ENCODE measurements around the gene INKA2. TPM values are rescaled to one million over a fixed set of nuclear protein-coding genes. Genes with fewer than 3 reads are reported as not detected.

Gene INKA2
- total RNA-seq = 13.7 TPM
- long read RNA-seq, full-length matches to known transcripts = 6 of 11 reads
- long read RNA-seq, partial matches to known transcripts = 0 of 11 reads
- long read RNA-seq, other reads (novel, unspliced or antisense) = 5 of 11 reads

DNA sequence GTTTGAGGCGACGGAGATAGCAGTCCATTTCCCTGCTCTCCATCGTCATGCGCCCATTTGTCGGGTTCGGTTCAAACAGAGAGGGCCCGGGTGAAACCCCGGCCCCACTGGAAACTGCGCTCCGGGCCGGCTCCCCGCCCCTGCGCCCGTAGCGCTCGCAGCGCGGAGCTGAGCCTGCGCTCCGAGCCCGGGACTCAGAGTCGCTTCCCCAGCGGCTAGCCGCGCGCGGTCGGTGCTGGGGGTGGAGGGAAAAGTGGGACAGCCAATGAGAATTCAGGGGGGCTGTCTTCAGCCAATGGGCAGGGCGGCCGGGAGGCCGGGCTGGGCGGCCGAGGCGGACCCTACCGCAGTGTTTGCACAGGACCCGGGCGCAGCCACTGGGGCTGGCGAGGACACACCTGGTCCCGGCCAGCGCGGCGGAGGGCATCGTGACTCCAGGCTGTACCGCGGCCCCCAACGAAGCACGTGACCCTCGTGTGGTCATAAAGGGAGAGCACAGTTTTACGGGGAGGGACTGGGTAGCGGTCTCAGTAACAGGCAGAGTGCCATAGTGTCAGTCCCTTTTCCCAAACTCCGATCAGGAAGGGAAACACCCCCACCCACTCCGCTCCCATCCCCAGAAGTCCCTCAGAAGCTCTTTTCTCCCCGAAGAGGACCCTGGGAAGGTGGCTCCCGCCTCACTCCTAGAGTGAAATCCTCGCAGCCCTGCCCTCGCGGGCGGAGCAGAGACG, at the start of gene INKA2:
Gene INKA2 (minus strand): TSS at position 202 of the 731 bp plus-strand sequence. CDS start 153 bp downstream, at position 49.
- peak; percentile 98 for DNase-seq (ENCODE audit: low spot score)
- intact Hi-C loops (cut with DNase I) = loop anchor here (1.0 to 5.0 kb wide), 4 partner anchors 16 to 232 kb away; partner anchors contain the start of gene DDX20

DNA sequence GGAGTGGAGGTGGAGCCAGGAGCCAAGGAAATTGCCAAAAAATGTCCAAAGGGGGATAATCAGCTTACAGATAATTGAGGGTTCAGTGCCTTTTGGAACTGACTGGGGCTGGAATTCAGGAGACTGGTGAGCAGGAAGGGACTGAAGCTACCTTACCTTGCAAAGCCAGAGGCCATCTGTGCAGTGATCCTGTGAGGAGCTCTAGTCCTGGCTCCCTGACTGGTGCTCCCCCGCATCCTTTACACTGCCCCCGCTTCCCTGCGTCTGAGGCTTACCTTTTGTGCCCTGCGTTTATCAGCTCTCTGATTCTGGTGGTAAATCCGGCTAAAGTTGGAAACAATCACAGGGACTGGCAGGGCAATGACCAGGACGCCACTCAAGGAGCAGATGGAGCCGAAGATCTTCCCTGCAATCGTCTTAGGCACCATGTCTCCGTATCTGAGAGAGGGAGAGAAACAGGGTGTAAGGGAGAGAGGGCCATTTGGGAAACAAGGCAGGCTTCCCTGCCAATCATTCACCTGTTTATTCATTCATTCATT, 47.5 kb upstream of the INKA2 start:
- DNase-seq (ENCODE audit: low spot score) = no peak
- intact Hi-C loops (cut with DNase I) = no loop called here

DNA sequence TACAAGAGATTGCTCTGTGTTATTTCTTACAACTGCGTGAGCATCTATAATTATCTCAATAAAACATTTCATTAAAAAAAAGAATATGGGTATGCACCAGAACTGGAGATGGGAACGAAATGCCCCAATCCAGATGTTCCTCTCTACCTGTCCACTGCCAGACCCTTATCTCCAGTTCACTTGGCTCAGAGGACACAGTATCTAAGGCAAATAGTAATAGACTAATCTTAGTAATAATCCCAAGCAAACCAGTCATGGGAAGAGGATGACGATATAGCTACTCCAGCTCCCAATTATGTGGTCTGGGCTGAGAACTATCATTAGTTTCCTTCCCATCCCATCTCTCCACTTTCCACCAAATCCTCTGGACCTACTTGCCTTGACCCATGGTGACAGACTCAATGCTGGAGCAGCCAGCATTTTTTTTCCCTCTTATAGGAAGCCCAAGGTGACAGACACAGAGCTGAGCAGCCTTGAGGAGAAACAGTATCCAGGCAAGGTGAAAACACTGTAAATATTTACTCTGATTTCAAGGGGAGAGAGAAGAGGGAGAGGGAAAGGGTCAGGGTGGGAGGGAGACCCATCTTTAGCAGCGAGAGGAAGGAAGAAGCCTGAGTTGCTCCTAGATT, 45.2 kb upstream of the INKA2 start:
- intact Hi-C loops (cut with DNase I) = no loop called here
- DNase-seq (ENCODE audit: low spot score) = no peak

DNA sequence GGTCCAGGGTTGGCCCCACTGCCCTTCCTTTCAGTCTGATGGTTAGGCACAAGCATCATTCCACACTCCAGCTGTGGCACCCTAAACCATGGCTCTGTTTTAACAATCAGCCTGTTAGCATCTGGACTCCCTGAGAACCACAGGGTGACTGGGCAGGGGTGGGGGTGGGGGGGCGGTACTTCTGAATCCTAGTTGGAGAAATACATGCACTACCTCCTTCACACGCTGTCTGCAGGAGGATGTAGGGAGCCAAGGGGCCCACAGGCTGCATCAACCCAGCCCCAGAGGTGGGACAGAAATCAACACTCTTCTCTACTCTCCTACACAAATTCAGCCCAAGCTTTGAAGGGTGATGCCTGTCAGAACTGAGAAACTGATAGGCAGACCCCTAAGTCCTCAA, 40.4 kb upstream of the INKA2 start:
- intact Hi-C loops (cut with DNase I) = no loop called here
- no peak for DNase-seq (ENCODE audit: low spot score)

DNA sequence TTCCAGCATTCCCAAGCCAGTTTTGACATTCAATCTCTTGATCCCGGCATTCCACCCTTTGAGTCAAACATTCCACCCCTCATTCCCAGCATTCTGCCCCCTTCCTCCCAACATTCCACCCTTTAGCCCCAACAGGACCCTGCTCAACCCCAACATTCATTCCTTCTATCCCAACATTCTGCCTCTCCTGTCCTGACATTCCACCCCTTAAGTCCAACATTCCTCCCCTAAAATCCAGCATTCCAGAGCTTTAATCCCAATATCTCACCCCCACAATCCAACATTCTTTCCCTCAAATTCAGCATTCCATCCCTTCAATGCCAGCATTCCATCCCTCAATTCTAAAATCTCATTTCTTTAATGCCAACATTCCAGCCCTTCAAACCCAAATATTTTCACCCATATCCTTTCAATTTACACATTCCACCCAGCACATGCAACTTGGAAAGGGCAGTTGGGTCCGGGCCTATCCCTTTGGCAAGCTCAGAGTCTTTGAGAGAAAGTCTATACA, 39.4 kb upstream of the INKA2 start:
- DNase-seq (ENCODE audit: low spot score) = no peak
- intact Hi-C loops (cut with DNase I) = no loop called here

DNA sequence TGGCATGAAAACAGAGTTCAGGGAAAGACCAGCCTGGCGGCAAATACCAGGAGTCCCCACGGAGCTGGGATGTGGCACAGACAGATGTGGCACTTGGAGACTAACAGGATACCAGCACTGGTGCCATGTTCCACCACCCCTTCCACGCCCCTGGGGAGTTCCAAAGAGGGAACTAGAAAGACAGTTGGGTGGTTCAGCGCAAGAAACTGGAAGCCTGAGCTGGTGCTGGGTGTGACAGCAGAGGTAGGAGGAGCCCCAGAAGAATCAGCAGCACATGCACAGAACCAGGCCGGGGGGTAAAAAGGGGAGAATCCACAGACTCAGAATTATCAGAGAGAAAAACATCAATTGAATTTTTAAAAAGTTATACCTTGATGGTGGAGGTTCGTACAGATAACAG, 38.9 kb upstream of the INKA2 start:
- intact Hi-C loops (cut with DNase I) = no loop called here

DNA sequence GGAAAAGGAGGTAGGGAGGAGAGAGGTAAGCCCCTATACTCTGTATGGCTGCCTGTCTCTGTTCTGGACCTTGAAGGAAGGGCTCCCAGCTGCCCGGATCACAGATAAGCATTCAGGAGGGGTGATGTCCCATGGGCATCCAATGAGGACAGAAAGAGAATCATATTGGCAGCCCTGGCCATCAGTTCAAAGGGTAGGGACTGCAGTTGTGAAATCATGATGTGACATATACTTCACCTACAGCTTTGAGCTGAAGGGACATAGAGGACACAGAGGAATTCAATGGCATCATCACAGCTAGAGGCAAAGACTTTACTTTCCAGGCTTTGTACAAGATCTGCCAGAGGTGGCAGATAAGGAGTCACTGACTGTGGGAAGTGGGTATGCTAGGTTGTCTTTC, 38.1 kb upstream of the INKA2 start:
- intact Hi-C loops (cut with DNase I) = no loop called here
- DNase-seq (ENCODE audit: low spot score) = no peak

More for the DNA sequence above, 38.9 kb upstream of the INKA2 start:
- DNase-seq (ENCODE audit: low spot score) = no peak

DNA sequence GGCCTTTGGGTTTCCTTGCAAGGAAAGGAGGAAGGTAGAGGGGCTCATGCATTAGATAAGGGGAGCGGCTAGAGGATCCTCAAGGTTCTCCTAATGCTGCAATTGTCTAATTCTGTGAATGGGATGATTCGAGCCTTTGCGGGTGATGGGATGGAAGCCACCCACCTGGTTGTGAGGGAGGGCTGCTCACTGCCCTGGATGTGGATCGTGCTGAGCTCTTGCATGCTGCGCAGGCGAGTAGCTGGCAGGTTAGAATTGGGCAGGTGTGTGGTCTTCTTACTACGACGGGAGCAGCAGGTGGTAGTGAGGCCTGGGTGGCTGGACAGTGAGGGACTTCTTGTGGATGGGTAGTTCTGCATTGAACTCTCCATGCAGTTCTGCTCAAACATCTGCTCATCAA, 37.7 kb upstream of the INKA2 start:
- intact Hi-C loops (cut with DNase I) = no loop called here
- DNase-seq (ENCODE audit: low spot score) = no peak

DNA sequence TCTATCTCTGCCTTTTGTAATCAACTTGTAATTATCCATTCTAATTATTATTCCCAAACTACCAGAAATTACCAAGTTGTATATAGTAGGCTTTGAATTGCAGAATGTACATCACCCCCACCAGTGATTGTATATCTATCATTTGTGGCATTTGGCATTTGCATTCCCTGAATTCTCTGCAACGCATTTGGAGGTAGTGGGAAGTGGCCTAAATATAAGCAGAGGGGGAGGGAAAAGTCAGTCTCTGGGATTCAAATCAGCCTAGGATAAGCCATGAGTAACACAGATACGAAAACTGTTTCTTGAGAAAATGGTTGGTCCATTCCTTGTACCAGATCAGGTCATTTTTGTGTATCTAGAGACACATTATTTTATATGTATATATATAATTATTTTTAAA, 37.2 kb upstream of the INKA2 start:
- no peak for DNase-seq (ENCODE audit: low spot score)
- intact Hi-C loops (cut with DNase I) = no loop called here

DNA sequence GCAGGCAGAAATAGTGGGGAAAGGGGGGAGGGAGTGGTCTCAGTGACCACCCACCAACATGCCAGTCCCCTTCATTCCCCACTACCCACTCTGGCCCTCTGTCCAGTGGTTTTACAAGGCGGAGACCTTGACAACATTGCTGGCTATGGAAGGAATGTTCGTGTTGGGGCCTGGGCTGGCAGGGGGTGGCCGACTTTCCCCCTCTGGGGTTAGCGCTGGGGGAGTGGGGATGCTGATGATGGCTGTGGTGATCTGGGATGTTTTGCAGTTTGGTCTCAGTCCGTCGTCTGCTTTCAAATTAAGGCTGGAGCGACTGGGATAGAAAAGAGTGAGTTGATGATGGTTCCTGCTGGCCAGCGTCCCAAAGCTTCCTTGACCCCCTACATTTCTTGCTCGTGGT, 36.8 kb upstream of the INKA2 start:
- intact Hi-C loops (cut with DNase I) = no loop called here

DNA sequence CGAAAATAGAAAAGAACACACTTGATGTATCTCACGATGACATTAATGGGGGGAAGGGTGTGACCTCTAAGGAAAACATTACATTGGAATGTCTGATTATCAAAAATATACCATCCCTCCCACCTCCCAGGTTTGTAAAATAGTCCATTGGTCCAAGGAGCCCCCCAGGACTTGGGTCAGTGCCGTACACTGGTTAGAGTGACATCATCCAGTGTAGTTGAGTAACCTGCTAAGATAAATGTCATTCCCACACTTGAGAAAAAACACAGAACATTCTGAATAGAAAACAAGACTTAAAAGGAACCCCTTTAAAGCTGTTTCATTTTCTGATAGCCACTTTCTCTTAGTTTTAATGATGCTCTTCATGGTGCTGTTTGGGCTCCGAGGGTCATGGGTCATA, 31.7 kb upstream of the INKA2 start:
- intact Hi-C loops (cut with DNase I) = no loop called here
- DNase-seq (ENCODE audit: low spot score) = no peak

More for the DNA sequence above, 36.8 kb upstream of the INKA2 start:
- DNase-seq (ENCODE audit: low spot score) = no peak

DNA sequence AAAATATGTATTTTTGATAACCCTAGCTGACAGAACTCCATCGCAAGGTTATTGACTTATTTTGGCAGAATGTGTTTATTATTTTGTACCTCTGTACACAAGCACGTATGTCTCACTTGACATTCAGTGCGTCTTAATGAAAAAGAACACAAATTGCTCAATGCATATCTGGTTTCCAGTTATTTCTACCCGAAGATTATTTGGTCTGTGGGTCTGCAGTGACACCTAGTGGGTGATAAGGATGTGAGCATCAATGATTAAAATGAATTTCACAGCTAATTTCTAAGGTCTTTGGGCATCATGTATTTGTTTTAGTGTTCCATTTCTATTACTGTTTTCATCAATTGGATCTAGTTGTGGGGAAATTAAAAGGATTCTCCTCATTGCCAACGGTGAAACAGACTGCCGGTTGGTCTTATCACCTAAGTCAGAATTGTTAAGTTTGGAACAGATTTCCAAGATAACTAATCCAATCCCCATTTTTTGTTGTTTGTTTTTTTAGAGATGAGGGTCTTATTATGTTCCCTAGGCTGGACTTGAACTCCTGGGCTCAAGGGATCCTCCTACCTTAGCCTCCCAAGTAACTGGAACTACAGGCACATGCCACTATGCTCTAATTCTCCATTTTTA, 30.4 kb upstream of the INKA2 start:
- intact Hi-C loops (cut with DNase I) = loop anchor here (10.0 kb wide), 1 partner anchor 545 kb away; the partner anchor contains the start of gene CHI3L2
- DNase-seq (ENCODE audit: low spot score) = no peak

DNA sequence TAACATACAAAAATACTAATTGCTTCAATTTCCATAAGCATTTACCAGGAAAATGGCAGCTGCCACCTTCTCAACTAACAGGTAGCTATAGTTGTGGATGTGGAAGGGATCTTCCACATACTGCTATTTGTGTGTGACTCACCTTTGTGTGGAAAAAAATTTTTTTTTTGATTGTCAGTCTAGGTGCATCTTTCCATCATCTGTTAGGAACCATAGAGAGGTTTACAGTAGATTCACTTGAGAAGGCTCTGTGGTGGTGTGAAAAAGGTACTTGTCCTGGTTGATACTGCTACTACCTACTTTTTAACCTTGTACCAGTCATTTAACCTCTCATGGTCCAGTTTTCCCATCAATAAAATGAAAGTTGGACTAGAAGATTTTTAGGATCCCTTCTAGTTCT, 29.4 kb upstream of the INKA2 start:
- intact Hi-C loops (cut with DNase I) = loop anchor here (10.0 kb wide), 1 partner anchor 544 kb away; the partner anchor contains the start of gene CHI3L2
- DNase-seq (ENCODE audit: low spot score) = no peak

DNA sequence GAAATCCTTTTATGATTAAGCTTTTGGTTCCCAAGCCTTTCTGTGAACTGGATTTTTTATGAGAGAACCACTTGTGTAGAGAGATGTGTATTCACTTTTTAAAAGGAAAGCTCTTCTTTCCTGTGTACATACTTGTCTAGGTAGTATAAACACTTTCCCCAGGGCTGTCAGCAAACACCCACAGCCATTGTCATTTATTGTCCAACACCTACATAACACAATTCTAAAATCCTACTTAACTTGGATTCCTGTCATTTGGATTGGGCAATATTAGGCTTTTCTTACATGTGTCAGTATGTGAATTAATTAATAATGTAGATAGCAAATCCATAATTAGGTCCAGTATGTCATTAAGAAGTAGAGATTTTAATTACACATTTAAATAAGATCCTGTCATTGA, 28.8 kb upstream of the INKA2 start:
- intact Hi-C loops (cut with DNase I) = loop anchor here (10.0 kb wide), 1 partner anchor 543 kb away; the partner anchor contains the start of gene CHI3L2
- no peak for DNase-seq (ENCODE audit: low spot score)

DNA sequence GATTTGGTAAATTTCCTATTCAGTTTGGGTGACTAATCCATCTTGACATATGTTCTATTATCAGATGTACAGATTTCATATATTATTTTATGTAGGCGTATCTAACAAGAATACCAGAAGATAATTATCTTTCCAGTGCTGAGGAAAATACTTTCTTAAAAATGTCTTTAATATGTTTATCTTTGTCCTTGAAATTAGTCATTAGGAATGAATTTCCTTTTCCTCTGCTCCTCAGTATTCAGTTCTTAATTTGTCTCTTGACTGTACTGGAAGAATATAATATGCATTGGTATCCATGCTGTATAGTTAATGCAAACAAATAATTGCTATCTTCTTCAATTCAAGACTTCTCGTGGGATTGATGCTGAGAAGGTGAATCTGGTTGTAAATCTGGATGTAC, 23.1 kb upstream of the INKA2 start:
- intact Hi-C loops (cut with DNase I) = loop anchor here (10.0 kb wide), 1 partner anchor 538 kb away; the partner anchor contains the start of gene CHI3L2
- no peak for DNase-seq (ENCODE audit: low spot score)

DNA sequence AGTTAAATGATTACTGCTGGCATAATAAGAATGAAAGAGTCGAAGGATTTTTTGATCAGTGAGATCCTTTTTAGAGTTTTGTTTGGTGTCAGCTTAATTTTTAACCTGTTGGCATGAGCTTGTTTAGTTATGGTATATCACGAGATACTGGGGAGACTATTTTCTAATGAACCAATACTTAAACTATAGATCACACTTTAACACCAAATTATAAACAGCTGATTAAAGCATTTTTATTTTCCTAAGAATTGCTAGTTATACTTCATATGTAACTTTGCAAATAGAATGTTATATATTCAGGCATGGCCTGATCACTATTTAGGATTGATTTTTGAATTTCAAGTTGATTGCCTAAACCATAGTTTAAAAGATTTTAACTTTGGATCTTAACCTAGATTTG, 22.5 kb upstream of the INKA2 start:
- no peak for DNase-seq (ENCODE audit: low spot score)
- intact Hi-C loops (cut with DNase I) = loop anchor here (10.0 kb wide), 1 partner anchor 537 kb away; the partner anchor contains the start of gene CHI3L2

DNA sequence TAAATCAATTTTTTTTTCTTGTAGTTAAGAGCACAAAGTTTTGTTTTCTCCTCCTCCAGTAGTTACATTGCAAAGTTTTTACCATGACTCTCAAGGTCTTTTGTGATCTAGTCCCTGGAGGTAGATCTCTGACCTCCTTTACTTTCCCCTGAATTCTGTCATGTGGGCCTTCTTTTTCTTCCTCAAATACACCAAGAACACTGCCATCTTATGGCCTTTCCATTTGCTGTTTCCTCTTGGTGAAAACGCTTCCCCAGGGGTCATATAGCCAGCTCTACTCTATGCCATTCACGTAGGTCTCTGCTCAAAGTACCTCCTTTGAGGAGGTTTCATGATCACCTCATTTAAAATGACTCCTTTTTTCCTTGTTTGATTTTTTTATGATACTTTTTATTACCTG, 19.2 kb upstream of the INKA2 start:
- DNase-seq (ENCODE audit: low spot score) = no peak
- intact Hi-C loops (cut with DNase I) = loop anchor here (5.0 kb wide), 1 partner anchor 251 kb away; no protein-coding TSS in a partner anchor

DNA sequence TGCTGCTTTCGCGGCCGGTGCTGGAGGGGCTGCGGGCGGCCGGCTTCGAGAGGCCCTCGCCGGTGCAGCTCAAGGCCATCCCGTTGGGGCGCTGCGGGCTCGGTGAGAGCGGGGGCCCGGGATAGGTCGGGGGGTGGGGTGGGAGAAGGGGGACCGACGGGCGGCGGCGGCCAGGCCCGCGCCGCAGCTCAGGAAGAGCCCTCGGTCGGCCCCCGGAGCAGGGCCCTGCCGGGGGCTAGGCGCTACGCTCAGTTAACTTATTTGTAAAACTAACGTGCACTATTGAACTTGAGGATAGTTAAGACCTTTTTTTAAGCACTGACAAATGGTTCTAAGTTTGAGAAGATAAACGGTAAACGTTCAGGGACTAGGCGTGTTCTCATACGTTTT, 16.9 kb upstream of the INKA2 start:
- intact Hi-C loops (cut with DNase I) = loop anchor here (5.0 kb wide), 1 partner anchor 249 kb away; no protein-coding TSS in a partner anchor
- DNase-seq (ENCODE audit: low spot score) = no peak

DNA sequence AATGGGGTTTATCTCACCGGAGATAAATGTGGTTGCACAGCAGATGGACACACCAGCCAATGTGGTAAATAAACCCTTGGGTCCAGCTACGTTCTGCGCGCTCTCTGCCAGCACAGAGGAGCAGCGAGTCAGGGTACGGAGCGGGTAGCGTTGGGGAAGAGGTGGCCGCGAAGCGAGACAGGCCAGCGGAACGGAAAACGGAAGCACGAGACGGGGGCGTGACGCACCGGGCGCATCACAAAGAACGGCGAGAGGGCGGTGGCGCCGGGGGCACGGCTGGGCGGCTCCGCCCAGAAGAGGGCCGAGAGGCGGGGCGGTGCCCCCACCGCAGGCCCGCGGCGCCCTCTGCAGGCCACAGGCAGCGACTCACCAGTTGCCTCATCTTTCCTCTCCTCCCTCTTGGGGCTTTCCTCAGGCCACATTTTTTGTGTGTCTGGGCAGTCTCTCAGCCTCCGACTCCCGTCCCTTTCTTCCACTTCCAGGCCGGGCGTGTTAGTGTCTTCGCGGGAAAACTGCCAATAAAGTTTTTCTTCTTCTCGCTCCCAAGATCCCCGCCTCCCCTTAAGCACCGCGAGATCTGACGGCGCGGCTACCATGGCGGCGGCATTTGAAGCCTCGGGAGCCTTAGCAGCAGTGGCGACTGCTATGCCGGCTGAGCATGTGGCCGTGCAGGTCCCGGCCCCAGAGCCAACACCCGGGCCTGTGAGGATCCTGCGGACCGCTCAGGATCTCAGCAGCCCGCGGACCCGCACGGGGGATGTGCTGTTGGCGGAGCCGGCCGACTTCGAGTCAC, 16.3 kb upstream of the INKA2 start, which contains the start of gene DDX20:
Gene DDX20 (plus strand): TSS at position 571 of the 793 bp plus-strand sequence. CDS start 24 bp downstream, at position 595.
- intact Hi-C loops (cut with DNase I) = loop anchor here (1.0 to 5.0 kb wide), 5 partner anchors 16 to 275 kb away; partner anchors contain the start of gene INKA2
- peak; percentile 98 for DNase-seq (ENCODE audit: low spot score)

All from cardiac septum (tissue), 1 donor.